ENCODE results near the gene DAAM1.

GRCh38 chr14:59195912-59196311 is 7.4 kb downstream of the DAAM1 start:
- TF ChIP-seq CTCF (IDR thresholded peaks at IDR 0.05) (no peak), EP300 (IDR thresholded peaks at IDR 0.05) (no peak), POLR2AphosphoS5 (IDR thresholded peaks at IDR 0.05) (no peak), POLR2A (IDR thresholded peaks at IDR 0.05) (no peak)
